ENCODE results near the gene HOMER2. TPM values are rescaled to one million over a fixed set of nuclear protein-coding genes. Genes with fewer than 3 reads are reported as not detected.

Gene HOMER2
- total RNA-seq, 1 donor from 2014 or later: 48.5 TPM

DNA sequence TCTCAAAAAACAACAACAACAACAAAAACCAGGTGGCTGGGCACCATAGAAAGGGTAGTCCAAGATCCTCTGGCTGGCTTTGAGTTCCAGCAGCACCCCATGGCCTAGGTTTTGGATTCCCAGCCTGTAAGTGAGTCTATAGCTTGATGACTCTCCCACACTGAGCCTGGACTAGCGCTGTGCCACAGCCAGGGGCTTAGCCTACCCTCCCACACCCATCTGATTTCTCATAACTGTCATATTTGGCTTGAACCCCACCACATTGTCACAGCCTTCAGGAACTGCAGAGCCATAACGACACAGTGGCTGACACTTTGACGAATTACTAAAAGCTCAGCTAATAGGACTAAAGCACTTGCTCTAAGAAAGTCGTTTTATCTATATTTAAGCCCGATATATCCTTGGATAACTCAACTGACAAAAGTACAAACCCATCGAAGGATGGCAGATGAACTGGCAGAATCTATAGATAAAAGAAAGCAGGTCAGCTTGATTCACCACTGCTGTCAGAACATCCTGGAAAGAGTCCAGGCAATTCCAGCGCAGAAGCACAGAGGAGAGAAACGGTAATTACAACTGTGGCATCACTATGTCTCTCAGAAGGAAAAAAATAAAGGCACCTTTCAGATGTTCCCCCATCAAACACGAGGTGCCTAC is 62.1 kb downstream of the HOMER2 start:
- TF ChIP-seq, protein P1, sequence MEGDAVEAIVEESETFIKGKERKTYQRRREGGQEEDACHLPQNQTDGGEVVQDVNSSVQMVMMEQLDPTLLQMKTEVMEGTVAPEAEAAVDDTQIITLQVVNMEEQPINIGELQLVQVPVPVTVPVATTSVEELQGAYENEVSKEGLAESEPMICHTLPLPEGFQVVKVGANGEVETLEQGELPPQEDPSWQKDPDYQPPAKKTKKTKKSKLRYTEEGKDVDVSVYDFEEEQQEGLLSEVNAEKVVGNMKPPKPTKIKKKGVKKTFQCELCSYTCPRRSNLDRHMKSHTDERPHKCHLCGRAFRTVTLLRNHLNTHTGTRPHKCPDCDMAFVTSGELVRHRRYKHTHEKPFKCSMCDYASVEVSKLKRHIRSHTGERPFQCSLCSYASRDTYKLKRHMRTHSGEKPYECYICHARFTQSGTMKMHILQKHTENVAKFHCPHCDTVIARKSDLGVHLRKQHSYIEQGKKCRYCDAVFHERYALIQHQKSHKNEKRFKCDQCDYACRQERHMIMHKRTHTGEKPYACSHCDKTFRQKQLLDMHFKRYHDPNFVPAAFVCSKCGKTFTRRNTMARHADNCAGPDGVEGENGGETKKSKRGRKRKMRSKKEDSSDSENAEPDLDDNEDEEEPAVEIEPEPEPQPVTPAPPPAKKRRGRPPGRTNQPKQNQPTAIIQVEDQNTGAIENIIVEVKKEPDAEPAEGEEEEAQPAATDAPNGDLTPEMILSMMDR (IDR thresholded peaks at IDR 0.05; ENCODE audit: borderline replicate concordance): no peak
- Histone ChIP-seq H3K27me3 (ENCODE audit: low read depth) (no peaks in the 10 kb centered on the region), H3K27ac (replicated peaks) (no peak overlapping the region), H3K4me3 (no peak overlapping the region), H3K9me3 (replicated peaks) (no peaks in the 10 kb centered on the region), H3K4me1 (peaks cover 5% of the 10 kb centered on the region), H3K36me3 (no peaks in the 10 kb centered on the region)
- DNase-seq: no peak
- intact Hi-C loops (cut with micrococcal nuclease): no loop called here

DNA sequence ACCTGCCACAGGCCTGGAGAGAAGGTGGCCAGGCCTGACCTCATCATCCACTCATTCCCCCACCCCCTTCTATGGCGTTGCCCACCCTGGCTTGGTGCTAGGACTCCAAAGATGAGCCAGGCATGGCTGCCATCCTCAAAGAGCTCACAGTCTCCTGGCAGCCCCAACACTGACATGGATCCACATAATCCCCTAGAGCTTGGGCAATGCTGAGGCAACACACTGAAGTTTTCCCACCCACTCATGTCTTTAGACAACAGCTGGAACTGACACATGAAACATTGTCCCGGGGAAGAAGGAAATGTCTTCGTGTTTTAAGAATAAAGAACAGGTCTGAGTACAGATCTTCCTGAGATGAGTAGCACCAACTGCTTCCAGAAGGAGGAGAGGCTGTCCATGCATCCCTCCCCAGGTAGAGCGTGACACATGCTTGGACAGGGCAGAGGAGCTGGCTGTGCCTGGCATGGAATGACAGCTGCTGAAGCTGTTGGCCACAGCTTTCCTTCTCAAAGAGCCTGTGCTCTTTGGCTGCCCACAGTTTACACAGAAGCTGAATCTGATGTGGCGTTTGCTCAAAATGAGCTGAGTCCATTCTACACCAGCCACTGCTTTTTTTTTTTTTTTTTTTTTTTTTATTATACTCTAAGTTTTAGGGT is 70.1 kb downstream of the HOMER2 start:
- H3K27ac ChIP-seq (replicated peaks): no peak overlapping the region
- no peak for DNase-seq

DNA sequence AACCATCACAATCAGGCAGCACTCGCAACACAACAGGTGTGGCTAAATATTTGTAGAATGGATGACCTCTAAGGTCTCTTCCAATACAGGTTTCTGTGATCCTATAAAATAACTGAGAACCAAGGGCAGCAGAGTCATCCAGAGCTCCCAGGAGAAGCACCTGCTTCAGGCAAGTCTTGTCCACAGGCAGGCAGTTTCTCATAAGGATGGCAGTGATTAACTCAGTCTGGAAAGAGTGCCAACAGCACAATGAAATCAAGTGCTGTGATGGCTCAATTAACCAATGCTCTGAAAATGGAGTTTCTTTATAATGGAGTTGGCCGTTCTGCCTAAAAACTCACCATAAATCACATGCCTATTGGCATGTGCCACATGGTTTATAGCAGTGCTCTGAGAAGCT is 70.8 kb downstream of the HOMER2 start:
- H3K4me3 ChIP-seq: no peak overlapping the region
- H3K4me1 ChIP-seq: no peaks in the 10 kb centered on the region
- TF ChIP-seq, protein P1 (IDR thresholded peaks at IDR 0.05; ENCODE audit: borderline replicate concordance): no peak
- H3K27me3 ChIP-seq (ENCODE audit: low read depth): no peaks in the 10 kb centered on the region
- intact Hi-C loops (cut with micrococcal nuclease): no loop called here
- H3K27ac ChIP-seq (replicated peaks): no peak overlapping the region
- DNase-seq: no peak
- no peaks in the 10 kb centered on the region for H3K9me3 ChIP-seq (replicated peaks)
- no peaks in the 10 kb centered on the region for H3K36me3 ChIP-seq

More for the DNA sequence above, 70.1 kb downstream of the HOMER2 start:
- H3K27me3 ChIP-seq (ENCODE audit: low read depth): no peaks in the 10 kb centered on the region
- H3K4me3 ChIP-seq: no peak overlapping the region
- no peaks in the 10 kb centered on the region for H3K4me1 ChIP-seq
- H3K9me3 ChIP-seq (replicated peaks): no peaks in the 10 kb centered on the region
- H3K36me3 ChIP-seq: no peaks in the 10 kb centered on the region
- TF ChIP-seq, protein P1 (IDR thresholded peaks at IDR 0.05; ENCODE audit: borderline replicate concordance): no peak
- intact Hi-C loops (cut with micrococcal nuclease): no loop called here

DNA sequence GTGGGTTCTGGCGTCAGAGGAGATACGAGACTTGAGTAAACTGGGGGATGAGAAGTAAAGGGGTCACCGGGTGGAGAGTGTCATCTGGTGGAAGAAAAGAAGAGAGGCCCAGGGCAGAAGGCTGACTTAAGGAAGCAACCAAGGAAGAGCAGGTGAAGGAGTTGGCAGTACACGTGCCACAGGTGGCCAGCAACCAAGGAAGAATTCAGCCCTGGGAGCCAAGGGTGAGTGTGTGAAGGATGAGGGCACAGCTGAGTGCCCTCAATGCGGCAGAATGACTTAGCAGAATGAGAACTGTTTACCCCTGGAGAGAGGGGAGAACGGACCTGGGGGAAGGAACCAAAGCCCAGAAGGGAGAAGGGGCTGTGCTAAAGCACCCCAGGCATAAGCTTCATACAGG is 71.8 kb downstream of the HOMER2 start:
- Histone ChIP-seq H3K4me3 (no peak overlapping the region), H3K36me3 (no peaks in the 10 kb centered on the region), H3K27me3 (ENCODE audit: low read depth) (no peaks in the 10 kb centered on the region), H3K9me3 (replicated peaks) (no peaks in the 10 kb centered on the region), H3K27ac (replicated peaks) (no peak overlapping the region), H3K4me1 (no peaks in the 10 kb centered on the region)
- intact Hi-C loops (cut with micrococcal nuclease): no loop called here
- DNase-seq: no peak
- TF ChIP-seq, protein P1 (IDR thresholded peaks at IDR 0.05; ENCODE audit: borderline replicate concordance): no peak

DNA sequence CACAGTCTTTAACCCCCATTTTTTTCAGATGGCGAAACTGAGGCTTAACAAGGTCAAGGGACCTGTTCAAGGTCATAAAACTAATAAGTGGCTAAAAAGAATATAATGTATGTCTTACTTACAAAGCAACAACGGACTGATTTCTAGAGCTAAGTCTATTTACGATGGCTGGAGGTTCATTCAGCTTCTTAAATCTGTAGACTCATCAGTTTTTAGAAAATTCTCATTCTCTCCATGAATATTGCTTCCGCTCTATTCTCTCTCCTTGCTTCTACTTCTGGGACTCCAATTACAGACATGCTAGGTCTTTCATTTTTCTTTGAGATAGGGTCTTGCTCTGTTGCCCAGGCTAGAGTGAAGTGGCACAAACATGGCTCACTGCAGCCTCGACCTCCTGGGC is 74.2 kb downstream of the HOMER2 start:
- DNase-seq: no peak
- TF ChIP-seq, protein P1 (IDR thresholded peaks at IDR 0.05; ENCODE audit: borderline replicate concordance): no peak
- Histone ChIP-seq H3K36me3 (no peaks in the 10 kb centered on the region), H3K27me3 (ENCODE audit: low read depth) (no peaks in the 10 kb centered on the region), H3K9me3 (replicated peaks) (no peaks in the 10 kb centered on the region), H3K4me3 (no peak overlapping the region), H3K27ac (replicated peaks) (no peak overlapping the region), H3K4me1 (peaks cover 8% of the 10 kb centered on the region)
- intact Hi-C loops (cut with micrococcal nuclease): no loop called here
